OCI-LY3 (cell line): ENCODE measurements around the gene ZPR1.

Experiments used
- CTCF ChIP-seq: fragments of 200-600, 300-600 bp; sonication (generic); IDR thresholded peaks from 2 replicates; pipeline ENCODE4 v1.5.1; 2014; ENCODE audit warnings: antibody characterized with exemption, low read length, low read depth
- EZH2phosphoT487 ChIP-seq: fragments of 200-600 bp; shearing (Covaris generic); IDR thresholded peaks from 2 replicates; pipeline ENCODE4 v1.6.1; 2018; ENCODE audit warnings: antibody characterized with exemption, mixed run types, low read depth

- TF ChIP-seq EZH2phosphoT487 (no peak), CTCF (no peak)
Measured at GRCh38 chr11:116793772-116794097, 5.9 kb upstream of the ZPR1 start.
